Inflammatory macrophage treated with lipopolysaccharide for 1 hour (primary cell): ENCODE data around the gene ZBTB49.

Experiments
- DNase-seq, 2 donors: peaks; one replicate each; pipeline ENCODE4 v3.0.0-alpha.2; 2020 to 2022

Gene ZBTB49

DNA sequence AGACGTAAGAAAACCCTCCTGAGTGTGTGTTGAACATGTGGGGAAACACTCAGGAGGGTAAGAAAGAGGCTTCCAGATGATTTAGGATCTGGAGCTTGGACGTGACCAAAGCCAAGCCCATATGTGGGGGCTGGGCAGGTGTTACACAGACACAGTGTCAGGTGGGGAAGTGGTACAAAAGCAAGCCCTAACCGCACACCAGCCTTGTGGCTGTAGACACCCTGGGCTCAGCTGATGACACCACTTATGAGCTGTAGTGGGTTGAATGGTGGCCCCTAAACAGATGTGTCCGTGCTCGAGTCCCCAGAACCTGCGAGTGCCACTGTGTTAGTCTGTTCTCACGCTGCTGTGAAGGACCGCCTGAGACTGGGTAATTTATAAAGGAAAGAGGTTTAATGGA is 71.8 kb downstream of the ZBTB49 start:
- DNase-seq = no peak

GRCh38 chr4:4362991-4363697 is 73.1 kb downstream of the ZBTB49 start:
- DNase-seq = no peak

DNA sequence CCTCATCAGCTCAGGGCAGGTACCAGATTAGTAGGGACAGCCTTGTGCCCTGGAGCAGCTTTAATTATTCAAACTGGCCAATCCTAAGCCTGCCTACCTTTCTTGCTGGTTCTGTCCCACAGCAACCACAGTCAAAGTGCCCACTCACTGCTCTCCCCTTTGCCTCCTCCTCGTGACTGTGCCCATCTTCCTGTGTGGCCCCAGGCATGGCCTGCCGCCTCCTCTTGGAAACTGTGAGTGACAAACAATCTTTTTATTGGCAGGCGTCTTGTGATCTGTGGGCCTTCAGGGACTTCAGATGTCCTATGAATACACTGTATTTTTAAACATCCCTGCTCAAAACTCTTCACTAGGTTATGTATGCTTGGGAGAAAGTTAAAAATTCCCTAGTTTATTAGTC is 74.0 kb downstream of the ZBTB49 start:
- no peak for DNase-seq

GRCh38 chr4:4364486-4365208 is 74.6 kb downstream of the ZBTB49 start:
- DNase-seq = no peak

DNA sequence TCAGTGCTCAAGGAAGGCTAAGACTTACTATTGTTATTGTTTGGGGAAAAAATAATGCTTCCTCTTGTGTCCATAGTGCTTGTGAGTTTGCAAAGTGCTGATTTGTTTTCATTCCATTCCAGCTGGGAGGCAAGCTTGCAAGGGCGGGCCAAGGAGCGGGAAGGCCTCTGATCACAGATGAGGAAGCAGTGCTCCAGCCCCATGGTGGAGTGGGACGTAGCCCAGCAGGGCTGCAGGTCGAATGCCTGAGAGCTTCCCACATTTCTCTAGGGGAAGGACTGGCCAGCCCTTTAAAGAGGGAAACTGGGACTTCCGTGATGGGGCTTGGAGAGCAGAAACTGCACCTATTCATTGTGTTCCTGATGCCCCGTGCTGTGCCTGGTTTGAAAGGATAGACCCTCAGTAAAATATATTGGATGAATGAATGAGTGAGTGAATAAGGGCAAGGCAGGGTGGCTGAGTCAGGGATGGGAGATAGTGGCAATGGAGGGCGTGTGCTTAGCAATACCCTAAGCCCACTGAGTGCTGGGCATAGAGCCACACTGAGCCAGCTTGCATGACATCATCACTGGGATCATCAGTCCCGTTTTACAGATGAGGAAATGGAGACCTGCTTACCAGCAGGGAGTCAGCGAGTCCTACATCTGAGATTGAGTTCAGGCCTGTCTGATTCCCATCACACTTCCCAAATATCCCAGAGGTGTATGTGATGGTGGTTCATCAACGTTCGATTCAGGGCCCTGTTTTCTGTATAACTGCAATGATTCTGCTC is 78.9 kb downstream of the ZBTB49 start:
- no peak for DNase-seq
